H1 (cell line): ENCODE results near the gene PHLDA1. TPM values are rescaled to one million over a fixed set of nuclear protein-coding genes. Genes with fewer than 3 reads are reported as not detected.

ENCODE experiments used
- CHD1 ChIP-seq: IDR thresholded peaks from 2 replicates; pipeline ENCODE4 v1.6.1; 2012; ENCODE audit warnings: low read depth, low read length, improper control_type of control experiment
- CHD7 ChIP-seq: fragments of 300-600 bp; sonication (generic); IDR thresholded peaks from 2 replicates; pipeline ENCODE4 v1.7.1; 2012; ENCODE audit warnings: low read length, moderate library complexity, mild to moderate bottlenecking, inconsistent platforms; ENCODE audit not compliant: insufficient replicate concordance
- JUN ChIP-seq: IDR thresholded peaks from 2 replicates; pipeline ENCODE4 v1.6.1; 2011; ENCODE audit warnings: low read depth, mild to moderate bottlenecking, improper control_type of control experiment, low read length
- JUND ChIP-seq: IDR thresholded peaks from 2 replicates; pipeline ENCODE4 v1.6.1; 2011; ENCODE audit warnings: mild to moderate bottlenecking, improper control_type of control experiment, low read length
- PHF8 ChIP-seq: fragments of 200-600 bp; sonication (generic); conservative IDR thresholded peaks from 2 replicates; pipeline ENCODE4 v1.7.1; 2012; ENCODE audit warnings: low read depth, mild to moderate bottlenecking, inconsistent platforms, low read length, moderate library complexity
- SIX5 ChIP-seq: IDR thresholded peaks from 2 replicates; pipeline ENCODE4 v1.6.1; 2011; ENCODE audit warnings: mild to moderate bottlenecking, low read depth, low read length
- TCF12 ChIP-seq: IDR thresholded peaks from 2 replicates; pipeline ENCODE4 v1.6.1; 2011; ENCODE audit warnings: low read depth, mild to moderate bottlenecking, low read length
- YY1 ChIP-seq: IDR thresholded peaks from 2 replicates; pipeline ENCODE4 v1.6.1; 2011; ENCODE audit warnings: low read depth, mild to moderate bottlenecking, low read length
- polyA plus RNA-seq, 7 experiments: library from polyadenylated mRNA; depleted of rRNA in 3 of 7; stranded (reverse) in 5 of 7; unstranded in 2 of 7; fragments of >200 nt in 5 of 7; fragments of 200-250 nt in 2 of 7; gene quantifications; 1 replicate in 5 of 7; 2 replicates in 1 of 7; 4 replicates in 1 of 7; pipeline versions ENCODE4 v1.2.1 to v1.2.3, GENCODE V29; 2011 to 2013; ENCODE audit warnings: missing spikeins in 2 of 7, mixed read lengths in 2 of 7
- total RNA-seq: library from RNA; stranded (reverse); fragmentation: NEBNext Ultra II Directional; extraction: Animal tissue kit (Norgen Biotek cat#: 25700); gene quantifications from 2 replicates; pipeline ENCODE4 v1.2.1, GENCODE V29; 2021

The PHLDA1 gene
- total and polyA plus RNA-seq, 2 of the 8 experiments (the other 6 are each of a cell fraction or from before 2014, with no cell fraction given) = 18.9 to 19.4 TPM

GRCh38 chr12:75984577-75985182 is 46.9 kb downstream of the PHLDA1 start (continued):
- TF ChIP-seq CHD7 = no peak
- no peak for TF ChIP-seq SIX5
- TF ChIP-seq CHD1 = no peak
- TF ChIP-seq PHF8 = no peak
- no peak for TF ChIP-seq YY1
- TF ChIP-seq JUN = no peak
- no peak for TF ChIP-seq TCF12
- no peak for TF ChIP-seq JUND
- TF ChIP-seq, all 59 proteins: peak for 0
